Loucy (cell line): ENCODE data around the gene CSTPP1.

Experiments used
- EZH2phosphoT487 ChIP-seq: fragments of 200-600 bp; IDR thresholded peaks from 2 replicates; pipeline ENCODE4 v1.6.1; 2018; ENCODE audit warnings: antibody characterized with exemption, mild to moderate bottlenecking, moderate library complexity, borderline replicate concordance
- TF ChIP-seq, protein P1 (sequence below): fragments of 200-600 bp; sonication (generic); conservative IDR thresholded peaks from 2 replicates; pipeline ENCODE4 v1.5.1; 2014; ENCODE audit warnings: mild to moderate bottlenecking, antibody characterized with exemption, low read length

DNA sequence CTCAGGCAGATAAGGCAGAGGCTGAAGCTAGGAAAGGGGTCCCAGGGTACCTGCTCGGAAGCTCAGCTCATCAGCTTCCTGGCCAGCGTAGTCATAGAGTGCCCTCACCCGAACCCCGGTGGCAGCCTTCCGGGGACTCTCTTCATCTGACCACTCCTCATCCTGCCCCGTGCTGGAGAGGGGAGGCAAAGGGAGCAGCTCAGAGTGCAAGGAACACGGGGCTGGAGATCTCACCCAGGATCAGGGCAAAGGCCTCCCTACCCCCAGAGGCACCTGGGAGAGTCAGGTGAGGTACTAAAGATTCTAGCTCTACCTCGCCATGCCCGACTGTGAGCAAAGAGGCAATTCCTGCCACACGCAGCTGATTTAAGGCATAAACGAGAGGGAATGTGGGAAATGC is 241.8 kb downstream of the CSTPP1 start:
- TF ChIP-seq, protein P1, sequence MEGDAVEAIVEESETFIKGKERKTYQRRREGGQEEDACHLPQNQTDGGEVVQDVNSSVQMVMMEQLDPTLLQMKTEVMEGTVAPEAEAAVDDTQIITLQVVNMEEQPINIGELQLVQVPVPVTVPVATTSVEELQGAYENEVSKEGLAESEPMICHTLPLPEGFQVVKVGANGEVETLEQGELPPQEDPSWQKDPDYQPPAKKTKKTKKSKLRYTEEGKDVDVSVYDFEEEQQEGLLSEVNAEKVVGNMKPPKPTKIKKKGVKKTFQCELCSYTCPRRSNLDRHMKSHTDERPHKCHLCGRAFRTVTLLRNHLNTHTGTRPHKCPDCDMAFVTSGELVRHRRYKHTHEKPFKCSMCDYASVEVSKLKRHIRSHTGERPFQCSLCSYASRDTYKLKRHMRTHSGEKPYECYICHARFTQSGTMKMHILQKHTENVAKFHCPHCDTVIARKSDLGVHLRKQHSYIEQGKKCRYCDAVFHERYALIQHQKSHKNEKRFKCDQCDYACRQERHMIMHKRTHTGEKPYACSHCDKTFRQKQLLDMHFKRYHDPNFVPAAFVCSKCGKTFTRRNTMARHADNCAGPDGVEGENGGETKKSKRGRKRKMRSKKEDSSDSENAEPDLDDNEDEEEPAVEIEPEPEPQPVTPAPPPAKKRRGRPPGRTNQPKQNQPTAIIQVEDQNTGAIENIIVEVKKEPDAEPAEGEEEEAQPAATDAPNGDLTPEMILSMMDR: no peak
- TF ChIP-seq EZH2phosphoT487: no peak
